ENCODE results near the gene DACH1. TPM values are rescaled to one million over a fixed set of nuclear protein-coding genes. Genes with fewer than 3 reads are reported as not detected.

The DACH1 gene
- total RNA-seq, 1 donor from 2014 or later: 37.1 TPM

DNA sequence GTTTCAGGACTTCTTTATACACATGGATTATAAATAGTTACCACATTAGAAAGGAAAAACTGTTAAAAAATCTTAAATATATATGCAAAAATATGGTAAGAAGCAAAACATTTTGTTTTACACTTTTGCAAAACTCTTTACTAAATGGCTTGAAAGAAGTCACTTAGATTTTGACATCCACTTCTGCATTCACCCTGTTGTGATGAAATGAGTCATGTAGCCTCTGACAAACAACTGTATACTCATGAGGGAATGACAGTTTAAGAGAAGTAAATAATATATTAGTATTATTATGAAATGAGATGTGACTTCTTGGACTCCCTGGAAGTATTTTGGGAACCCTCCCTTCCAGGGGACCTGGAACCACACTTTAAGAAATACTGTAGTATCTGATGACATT, 275.6 kb downstream of the DACH1 start:
- Mint-ChIP-seq H3K27me3 (no peaks in the 10 kb centered on the region), H3K27ac (no peak overlapping the region), H3K4me1 (ENCODE audit: low read depth) (peaks cover 14% of the 10 kb centered on the region), H3K36me3 (ENCODE audit: insufficient read depth) (peaks cover 1% of the 10 kb centered on the region), H3K4me3 (ENCODE audit: low read depth) (no peak overlapping the region), H3K9me3 (ENCODE audit: low read depth) (no peaks in the 10 kb centered on the region)
- TF ChIP-seq, protein P1, sequence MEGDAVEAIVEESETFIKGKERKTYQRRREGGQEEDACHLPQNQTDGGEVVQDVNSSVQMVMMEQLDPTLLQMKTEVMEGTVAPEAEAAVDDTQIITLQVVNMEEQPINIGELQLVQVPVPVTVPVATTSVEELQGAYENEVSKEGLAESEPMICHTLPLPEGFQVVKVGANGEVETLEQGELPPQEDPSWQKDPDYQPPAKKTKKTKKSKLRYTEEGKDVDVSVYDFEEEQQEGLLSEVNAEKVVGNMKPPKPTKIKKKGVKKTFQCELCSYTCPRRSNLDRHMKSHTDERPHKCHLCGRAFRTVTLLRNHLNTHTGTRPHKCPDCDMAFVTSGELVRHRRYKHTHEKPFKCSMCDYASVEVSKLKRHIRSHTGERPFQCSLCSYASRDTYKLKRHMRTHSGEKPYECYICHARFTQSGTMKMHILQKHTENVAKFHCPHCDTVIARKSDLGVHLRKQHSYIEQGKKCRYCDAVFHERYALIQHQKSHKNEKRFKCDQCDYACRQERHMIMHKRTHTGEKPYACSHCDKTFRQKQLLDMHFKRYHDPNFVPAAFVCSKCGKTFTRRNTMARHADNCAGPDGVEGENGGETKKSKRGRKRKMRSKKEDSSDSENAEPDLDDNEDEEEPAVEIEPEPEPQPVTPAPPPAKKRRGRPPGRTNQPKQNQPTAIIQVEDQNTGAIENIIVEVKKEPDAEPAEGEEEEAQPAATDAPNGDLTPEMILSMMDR (IDR thresholded peaks at IDR 0.05; ENCODE audit: unreplicated experiment): no peak
- DNase-seq (ENCODE audit: low spot score, unreplicated experiment): no peak

DNA sequence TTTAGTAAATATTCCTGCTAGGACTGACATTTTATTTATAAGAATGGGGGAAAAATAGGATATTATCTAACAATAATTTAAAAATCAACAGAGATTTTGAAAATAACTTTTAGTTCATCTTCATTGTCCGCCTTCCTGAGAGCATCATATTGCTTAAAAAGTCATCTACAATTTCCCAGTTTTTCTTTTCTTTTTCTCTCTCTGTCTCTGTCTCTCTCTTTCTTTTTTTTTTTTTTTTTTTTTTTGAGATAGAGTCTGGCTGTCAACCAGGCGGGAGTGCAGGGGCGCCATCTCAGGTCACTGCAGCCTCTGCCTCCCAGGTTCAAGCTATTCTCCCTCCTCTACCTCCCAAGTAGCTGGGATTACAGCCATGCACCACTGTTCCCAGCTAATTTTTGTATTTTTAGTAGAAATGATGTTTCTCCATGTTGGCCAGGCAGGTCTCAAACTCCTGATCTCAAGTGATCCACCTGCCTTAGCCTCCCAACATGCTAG, 276.3 kb downstream of the DACH1 start:
- Mint-ChIP-seq H3K9me3 (ENCODE audit: low read depth) (no peaks in the 10 kb centered on the region), H3K4me3 (ENCODE audit: low read depth) (no peak overlapping the region), H3K27ac (no peak overlapping the region), H3K4me1 (ENCODE audit: low read depth) (peaks cover 14% of the 10 kb centered on the region), H3K27me3 (no peaks in the 10 kb centered on the region), H3K36me3 (ENCODE audit: insufficient read depth) (peaks cover 1% of the 10 kb centered on the region)
- no peak for DNase-seq (ENCODE audit: low spot score, unreplicated experiment)
- TF ChIP-seq, protein P1 (IDR thresholded peaks at IDR 0.05; ENCODE audit: unreplicated experiment): no peak

DNA sequence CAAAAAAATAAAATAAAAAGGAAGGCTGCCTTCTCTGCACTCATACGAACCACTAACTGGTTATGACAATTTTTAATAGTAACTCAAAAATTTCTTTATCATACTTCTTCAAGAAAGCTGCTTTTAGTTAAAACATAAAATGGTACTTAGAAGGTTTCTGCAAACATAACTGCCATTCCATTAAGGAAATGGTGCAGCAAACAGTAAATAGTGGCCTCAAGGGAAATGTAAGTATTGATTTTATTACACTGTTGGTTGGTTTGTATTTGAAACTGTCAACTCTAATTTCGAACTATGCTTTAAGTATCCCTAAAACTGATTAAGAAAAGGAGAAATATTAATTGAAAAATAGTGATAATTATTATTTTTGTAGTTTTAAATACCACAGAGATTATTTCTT, 278.0 kb downstream of the DACH1 start:
- DNase-seq (ENCODE audit: low spot score, unreplicated experiment): no peak
- Mint-ChIP-seq H3K36me3 (ENCODE audit: insufficient read depth) (no peaks in the 10 kb centered on the region), H3K27ac (no peak overlapping the region), H3K4me1 (ENCODE audit: low read depth) (peaks cover 14% of the 10 kb centered on the region), H3K9me3 (ENCODE audit: low read depth) (no peaks in the 10 kb centered on the region), H3K27me3 (no peaks in the 10 kb centered on the region), H3K4me3 (ENCODE audit: low read depth) (no peak overlapping the region)
- TF ChIP-seq, protein P1 (IDR thresholded peaks at IDR 0.05; ENCODE audit: unreplicated experiment): no peak

DNA sequence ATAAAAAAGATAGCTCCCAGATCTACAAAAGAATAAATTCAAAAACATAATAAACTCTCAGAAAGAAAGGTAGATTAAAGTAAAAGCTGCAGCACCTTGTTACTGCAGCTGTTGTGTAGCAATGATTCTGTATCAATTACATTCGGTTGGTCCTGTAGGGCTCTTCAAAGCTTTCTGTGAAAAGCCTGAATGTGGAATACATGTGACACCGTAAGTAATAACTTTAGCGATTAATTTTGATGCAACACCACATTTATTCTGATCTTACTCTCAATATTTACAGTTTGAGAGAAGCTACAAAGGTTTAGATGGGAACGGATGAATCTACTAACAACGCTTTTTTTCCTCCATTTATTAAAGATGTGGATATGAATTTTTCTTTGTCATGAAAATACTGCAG, 279.2 kb downstream of the DACH1 start:
- H3K36me3 Mint-ChIP-seq (ENCODE audit: insufficient read depth): no peaks in the 10 kb centered on the region
- H3K4me3 Mint-ChIP-seq (ENCODE audit: low read depth): no peak overlapping the region
- H3K27me3 Mint-ChIP-seq: no peaks in the 10 kb centered on the region
- DNase-seq (ENCODE audit: low spot score, unreplicated experiment): no peak
- H3K27ac Mint-ChIP-seq: no peak overlapping the region
- H3K9me3 Mint-ChIP-seq (ENCODE audit: low read depth): no peaks in the 10 kb centered on the region
- peaks cover 14% of the 10 kb centered on the region for H3K4me1 Mint-ChIP-seq (ENCODE audit: low read depth)
- TF ChIP-seq, protein P1 (IDR thresholded peaks at IDR 0.05; ENCODE audit: unreplicated experiment): no peak

DNA sequence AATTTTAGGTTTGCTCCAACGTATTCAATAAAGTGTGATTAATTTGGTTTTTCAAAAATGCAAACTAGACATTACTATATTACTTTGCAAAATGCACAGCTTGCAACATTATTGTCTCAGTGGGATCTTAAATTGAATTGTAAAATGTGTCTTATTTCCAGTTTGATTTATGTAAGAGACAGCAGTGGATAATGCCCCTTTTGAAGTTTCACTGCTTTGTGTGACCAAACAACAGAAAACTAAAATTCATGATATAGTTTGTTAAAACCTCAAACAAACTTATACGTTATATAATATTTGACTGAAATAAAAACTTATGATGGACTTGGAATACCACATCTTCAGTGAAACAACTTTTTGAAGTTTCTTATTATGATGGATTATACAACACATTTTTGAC, 279.8 kb downstream of the DACH1 start:
- TF ChIP-seq, protein P1 (IDR thresholded peaks at IDR 0.05; ENCODE audit: unreplicated experiment): no peak
- Mint-ChIP-seq H3K9me3 (ENCODE audit: low read depth) (no peaks in the 10 kb centered on the region), H3K36me3 (ENCODE audit: insufficient read depth) (no peaks in the 10 kb centered on the region)

More for the DNA sequence above, 279.8 kb downstream of the DACH1 start:
- Mint-ChIP-seq H3K27ac (no peak overlapping the region), H3K27me3 (no peaks in the 10 kb centered on the region), H3K4me1 (ENCODE audit: low read depth) (peaks cover 14% of the 10 kb centered on the region), H3K4me3 (ENCODE audit: low read depth) (no peak overlapping the region)
- no peak for DNase-seq (ENCODE audit: low spot score, unreplicated experiment)

All from progenitor cell of endocrine pancreas (in vitro differentiated cells).